Stimulated activated CD8-positive, alpha-beta memory T cell treated with anti-CD3 and anti-CD28 coated beads, Interleukin-4, amount 100 ng/mL, for 24 hours (primary cell): ENCODE results near the gene CSNK1G2.

Source experiments
- DNase-seq: peaks from one replicate; pipeline ENCODE4 v3.0.0-alpha.2; 2020; ENCODE audit warnings: low read depth

CSNK1G2 gene

DNA sequence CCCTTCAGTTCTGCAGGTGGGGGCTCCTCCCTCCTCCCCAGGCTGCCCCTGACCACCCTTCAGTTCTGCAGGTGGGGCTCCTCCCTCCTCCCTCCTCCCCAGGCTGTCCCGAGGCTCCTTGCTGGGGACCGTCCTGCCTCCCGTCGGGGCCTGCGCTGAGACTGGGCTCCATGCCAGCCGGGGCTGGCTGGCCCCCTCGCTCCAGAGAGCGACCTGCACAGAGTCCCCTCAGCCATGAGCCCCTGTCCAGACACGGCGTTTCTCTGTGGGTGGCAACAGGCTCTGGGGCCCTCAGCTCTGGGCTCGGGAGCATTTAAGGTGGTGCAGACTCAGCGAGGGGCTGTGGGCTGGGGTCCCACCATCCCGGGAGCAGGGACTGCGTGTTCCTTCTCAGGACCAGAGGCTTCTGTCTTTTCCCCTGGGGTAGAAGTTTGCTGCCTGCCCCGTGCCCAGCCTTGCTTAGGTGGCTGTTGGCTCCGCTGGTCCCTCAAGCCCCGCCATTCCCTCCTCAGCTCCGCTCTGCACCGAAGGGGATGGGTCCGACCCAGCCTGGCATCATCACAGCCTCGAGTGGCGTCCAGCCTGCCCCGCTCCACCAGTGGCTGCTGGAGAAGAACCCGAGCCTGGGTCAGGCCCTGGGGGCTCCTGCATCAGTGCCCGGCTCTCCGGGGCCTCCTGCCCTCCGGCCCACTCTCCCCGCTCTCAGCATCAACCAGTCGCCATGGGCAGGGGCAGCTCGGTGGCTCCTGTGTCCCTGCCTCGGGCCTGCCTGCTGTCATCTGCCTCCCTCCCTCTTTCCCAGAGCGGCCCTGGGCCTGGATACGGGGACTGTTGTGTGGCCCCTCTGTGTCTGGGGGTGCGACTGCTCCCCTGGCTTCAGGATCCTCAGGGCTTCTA, 27.6 kb downstream of the CSNK1G2 start:
- no peak for DNase-seq

GRCh38 chr19:1969176-1970002, 28.4 kb downstream of the CSNK1G2 start:
- no peak for DNase-seq

GRCh38 chr19:1970003-1970805, 29.2 kb downstream of the CSNK1G2 start:
- no peak for DNase-seq

DNA sequence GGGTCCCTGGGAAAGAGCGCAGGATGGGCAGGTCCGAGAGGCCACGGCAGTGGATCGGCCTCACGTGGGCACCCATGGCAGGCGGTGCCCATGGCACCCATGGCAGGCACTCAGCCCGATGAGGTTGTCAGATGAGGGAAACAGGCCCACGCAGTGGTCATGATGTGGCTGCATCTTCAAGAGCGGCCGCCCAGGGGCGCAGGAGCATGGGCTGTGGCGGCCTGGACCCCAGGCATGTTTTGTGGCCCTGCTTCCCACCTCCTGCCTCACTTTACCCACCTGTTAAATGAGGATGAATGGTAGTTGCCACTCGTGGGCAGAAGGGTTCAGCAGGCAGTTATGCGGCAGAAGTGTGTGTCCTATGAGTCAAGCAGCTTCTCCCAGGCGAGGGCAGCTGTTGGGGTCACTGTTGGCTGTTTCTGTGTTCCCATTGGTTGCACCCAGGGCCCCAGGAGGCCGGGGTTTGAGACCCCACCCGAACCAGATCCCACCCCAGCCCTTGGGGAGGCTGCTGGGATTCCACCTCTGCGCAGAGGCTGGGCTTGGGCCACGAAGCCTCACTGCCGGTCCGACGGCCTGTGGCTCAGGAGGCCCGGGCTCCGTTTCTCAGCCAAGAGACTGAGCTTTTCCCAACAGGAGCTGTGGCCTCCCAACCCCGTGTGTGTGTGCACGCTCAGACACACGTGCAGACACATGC, 30.0 kb downstream of the CSNK1G2 start:
- no peak for DNase-seq

- DNase-seq, result no peak
These were observed 33.6 kb downstream of the CSNK1G2 start for GRCh38 chr19:1974381-1975161.

DNA sequence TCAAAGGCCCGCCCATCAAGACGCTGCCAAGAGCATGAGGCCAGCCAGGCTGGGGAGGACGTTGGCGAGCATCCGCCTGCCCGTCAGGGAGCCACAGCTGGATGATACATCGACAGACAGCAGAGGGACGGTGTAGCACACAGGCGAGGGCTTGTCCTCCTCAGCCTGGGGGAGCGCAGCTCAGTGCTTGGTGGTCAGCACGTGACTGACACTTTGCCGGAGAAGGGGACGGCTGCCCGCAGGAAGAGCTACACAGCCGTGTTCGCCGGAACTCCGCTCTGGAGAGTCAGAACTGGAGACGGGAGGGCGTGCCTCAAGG, 34.1 kb downstream of the CSNK1G2 start:
- DNase-seq, result no peak

DNA sequence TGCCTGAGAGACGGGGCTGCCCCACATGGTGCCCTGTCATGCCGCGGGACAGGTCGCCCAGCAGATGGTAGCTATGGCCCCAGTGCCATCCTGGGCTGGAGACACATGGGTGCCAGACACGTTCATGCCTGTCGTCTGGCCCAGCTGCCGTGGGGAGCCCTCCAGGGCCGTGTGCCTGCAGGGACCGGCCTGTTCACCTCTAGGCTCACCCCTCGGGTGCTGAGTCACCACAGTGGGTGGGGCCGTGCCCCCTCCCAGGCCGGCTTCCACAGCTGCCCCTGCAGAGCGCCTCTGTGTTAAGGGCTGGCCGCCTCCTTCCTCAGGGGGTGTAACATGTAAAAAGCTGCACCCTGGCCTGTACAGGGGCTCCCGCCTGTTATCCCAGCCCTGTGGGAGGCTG, 36.1 kb downstream of the CSNK1G2 start:
- no peak for DNase-seq

DNA sequence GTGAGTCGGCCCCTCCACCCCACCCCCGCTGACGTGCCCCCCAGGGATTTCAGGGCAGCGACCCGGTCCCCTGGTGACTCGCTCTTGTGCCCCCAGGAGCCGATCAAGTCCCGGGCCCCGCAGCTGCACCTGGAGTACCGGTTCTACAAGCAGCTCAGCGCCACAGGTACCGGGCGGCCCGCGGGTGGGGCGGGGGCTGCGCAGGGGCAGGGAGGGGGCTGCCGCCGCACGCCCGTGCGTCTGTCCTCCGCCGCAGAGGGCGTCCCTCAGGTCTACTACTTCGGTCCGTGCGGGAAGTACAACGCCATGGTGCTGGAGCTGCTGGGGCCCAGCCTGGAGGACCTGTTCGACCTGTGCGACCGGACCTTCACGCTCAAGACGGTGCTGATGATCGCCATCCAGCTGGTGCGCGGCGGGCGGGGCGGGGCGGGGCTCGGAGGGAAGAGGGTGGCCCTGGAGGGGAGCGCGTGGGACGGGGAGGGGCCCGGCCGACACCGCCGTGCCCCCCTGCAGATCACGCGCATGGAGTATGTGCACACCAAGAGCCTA, 37.4 kb downstream of the CSNK1G2 start:
- no peak for DNase-seq

DNA sequence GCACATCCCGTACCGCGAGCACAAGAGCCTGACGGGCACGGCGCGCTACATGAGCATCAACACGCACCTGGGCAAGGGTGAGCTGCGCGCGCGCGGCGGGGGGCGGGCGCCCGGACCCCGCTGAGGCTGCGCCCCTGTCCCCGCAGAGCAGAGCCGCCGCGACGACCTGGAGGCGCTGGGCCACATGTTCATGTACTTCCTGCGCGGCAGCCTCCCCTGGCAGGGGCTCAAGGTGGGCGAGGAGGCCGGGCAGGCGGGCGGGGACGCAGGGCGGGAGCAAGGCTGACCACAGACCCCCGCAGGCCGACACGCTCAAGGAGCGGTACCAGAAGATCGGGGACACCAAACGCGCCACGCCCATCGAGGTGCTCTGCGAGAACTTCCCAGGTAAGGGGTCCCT, 38.0 kb downstream of the CSNK1G2 start:
- DNase-seq, result no peak

DNA sequence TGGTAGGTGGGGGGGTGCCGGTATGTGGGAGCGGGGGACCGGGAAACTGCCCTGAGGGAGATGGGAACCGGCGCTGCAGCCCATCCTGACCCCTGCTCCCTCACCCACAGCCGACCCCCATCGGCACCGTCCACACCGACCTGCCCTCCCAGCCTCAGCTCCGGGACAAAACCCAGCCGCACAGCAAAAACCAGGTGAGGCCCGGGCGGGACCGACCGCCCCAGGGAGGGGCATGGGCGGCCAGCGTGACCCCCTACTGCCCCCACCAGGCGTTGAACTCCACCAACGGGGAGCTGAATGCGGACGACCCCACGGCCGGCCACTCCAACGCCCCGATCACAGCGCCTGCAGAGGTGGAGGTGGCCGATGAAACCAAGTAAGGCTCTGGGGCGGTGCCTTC, 38.7 kb downstream of the CSNK1G2 start:
- no peak for DNase-seq

- DNase-seq, result no peak
These were observed 39.3 kb downstream of the CSNK1G2 start for GRCh38 chr19:1980091-1980808.

- DNase-seq, result no peak
These were observed 39.8 kb downstream of the CSNK1G2 start for GRCh38 chr19:1980809-1981181.

DNA sequence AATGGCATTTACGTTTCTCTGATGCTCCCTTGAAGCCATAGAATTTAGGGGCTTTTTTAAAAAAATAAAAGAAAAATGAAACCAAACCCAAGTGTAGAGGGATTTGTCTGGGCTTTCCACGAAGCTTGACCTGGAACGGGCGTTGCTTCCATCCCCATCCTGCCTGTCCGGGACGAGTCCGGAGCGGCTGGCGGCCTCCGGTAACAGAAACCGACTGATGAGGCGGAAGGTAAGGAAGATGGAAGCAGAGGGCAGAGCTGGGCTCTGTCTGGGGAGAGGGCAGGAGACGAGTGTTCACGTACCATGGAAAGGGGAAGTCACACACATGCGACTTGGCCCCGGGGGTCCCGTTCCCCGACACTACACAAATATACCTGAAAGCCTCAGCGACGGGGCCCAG, 40.3 kb downstream of the CSNK1G2 start:
- no peak for DNase-seq

GRCh38 chr19:1984357-1984756, 43.4 kb downstream of the CSNK1G2 start:
- DNase-seq, result no peak

DNA sequence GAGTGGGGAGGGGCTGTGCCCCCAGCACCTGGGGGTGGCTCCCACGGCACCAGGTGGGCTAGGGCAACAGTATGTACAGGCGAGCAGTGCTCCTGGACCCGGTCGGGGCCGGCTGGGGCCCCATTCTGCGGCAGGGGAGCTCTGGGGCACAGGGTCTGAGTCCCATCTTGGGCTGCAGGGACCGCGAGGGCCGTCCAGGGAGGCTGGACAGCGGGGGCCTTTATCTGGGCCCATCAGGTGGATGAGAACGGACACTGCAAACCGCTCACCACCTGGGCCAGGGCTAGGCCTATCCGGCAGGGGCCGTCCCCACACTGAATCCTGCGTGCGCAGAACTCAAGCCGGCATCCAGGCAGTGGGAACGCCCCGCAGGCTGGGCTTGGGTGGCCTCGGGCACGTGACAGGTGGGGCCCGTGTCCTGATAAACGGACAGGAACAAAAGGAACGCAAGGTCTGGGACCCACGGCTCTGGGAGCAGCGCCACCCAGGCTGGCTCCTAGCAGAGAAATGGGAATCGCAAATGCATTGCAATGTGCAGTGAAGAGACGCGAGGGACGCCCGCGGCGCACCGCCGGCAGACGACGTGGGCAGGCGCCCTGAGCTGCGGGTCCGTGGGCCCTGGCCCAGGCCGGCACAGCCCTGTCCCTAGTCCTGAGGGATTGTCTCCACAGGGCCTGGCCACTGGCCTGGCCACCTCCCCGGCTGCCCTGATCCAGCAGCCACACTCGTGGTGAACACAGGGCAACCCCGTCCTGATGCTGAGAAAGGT, 44.8 kb downstream of the CSNK1G2 start:
- no peak for DNase-seq

DNA sequence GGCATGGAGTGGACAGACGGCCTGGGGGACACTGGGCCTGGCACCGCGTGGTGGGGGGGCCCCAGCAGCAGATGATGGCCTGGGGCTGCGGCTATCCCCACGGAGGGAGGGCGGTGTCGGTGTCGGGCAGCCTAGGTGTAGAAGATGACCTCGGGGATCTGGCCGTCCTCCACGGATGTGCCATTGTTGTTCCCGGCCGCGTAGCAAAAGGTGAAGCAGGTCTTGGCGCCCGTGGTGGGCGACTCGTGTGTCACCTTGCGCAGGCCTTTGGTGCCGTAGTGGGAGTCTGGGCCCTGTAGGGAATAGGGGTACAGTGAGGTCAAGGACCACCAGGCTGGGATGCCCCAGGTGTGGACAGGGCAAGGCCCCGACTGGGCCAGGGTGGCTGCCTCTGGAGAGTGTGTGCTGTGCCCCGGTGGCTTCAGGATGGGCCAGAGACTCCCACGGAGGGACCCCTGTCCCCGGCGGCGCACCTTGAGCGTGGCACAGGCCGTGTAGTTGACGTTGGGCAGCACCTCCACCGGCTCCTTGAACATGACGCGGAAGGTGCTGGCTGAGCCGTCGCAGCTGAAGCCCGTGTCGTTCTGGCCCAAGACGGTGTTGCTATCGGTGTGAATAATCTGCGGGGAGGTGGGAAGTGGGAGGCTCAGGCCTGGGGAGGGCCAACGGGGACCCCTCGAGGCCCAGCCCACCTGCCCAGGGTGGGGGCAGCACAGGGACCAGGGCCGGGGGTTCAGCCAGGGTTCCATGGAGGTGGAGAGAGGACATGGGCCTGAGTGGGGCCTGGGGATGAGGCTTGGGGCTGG, 45.6 kb downstream of the CSNK1G2 start:
- no peak for DNase-seq

- no peak for DNase-seq
These were observed 46.5 kb downstream of the CSNK1G2 start for GRCh38 chr19:1987197-1988187.
